SU-DHL-6 (cell line): ENCODE data around the gene NFIB.

Experiments used
- H2AFZ ChIP-seq: fragments of 200-600 bp; sonication (generic); 2 replicates; pipeline ENCODE4 v1.6.1; 2014; ENCODE audit warnings: low read depth, mild to moderate bottlenecking, moderate library complexity, mixed read lengths, antibody characterized with exemption, low read length; ENCODE audit not compliant: severe bottlenecking
- H3F3A ChIP-seq: fragments of 200-600 bp; shearing (Covaris generic); 2 replicates; pipeline ENCODE4 v1.6.0; 2016; ENCODE audit warnings: antibody characterized with exemption, mild to moderate bottlenecking; ENCODE audit not compliant: insufficient read depth
- H3K27ac ChIP-seq: fragments of 200-600 bp; sonication (generic); 2 replicates; pipeline ENCODE4 v1.5.1; 2016; ENCODE audit warnings: low read depth, mild to moderate bottlenecking, low read length, moderate library complexity, mixed read lengths
- H3K27me3 ChIP-seq: fragments of 200-600 bp; sonication (generic), shearing (Covaris generic); 2 replicates; pipeline ENCODE4 v1.6.0; 2014; ENCODE audit warnings: mild to moderate bottlenecking, low read length
- H3K36me3 ChIP-seq: fragments of 200-600 bp; sonication (generic); 2 replicates; pipeline ENCODE4 v1.6.1; 2014; ENCODE audit warnings: mild to moderate bottlenecking, low read length, mixed read lengths
- H3K4me2 ChIP-seq: fragments of 300-600, 200-600 bp; shearing (Covaris generic), sonication (generic); 2 replicates; pipeline ENCODE4 v1.6.0; 2014; ENCODE audit warnings: low read length, low read depth, mild to moderate bottlenecking; ENCODE audit not compliant: poor library complexity, severe bottlenecking
- H3K4me3 ChIP-seq: fragments of 200-600 bp; sonication (generic); 2 replicates; pipeline ENCODE4 v1.5.1; 2014; ENCODE audit warnings: antibody characterized with exemption, low read length, mild to moderate bottlenecking, mixed read lengths; ENCODE audit not compliant: insufficient read depth, poor library complexity, severe bottlenecking
- H3K79me2 ChIP-seq: fragments of 200-600 bp; sonication (generic); 2 replicates; pipeline ENCODE4 v1.6.1; 2014; ENCODE audit warnings: mild to moderate bottlenecking, low read length, moderate library complexity; ENCODE audit not compliant: insufficient read depth
- H3K9ac ChIP-seq: fragments of 200-600 bp; sonication (generic); 2 replicates; pipeline ENCODE4 v1.7.0; 2014; ENCODE audit warnings: mild to moderate bottlenecking, low read length
- H3K9me2 ChIP-seq: fragments of 200-600 bp; sonication (generic); replicated peaks from 2 replicates; pipeline ENCODE4 v1.6.1; 2014; ENCODE audit warnings: low read length; ENCODE audit not compliant: insufficient read depth
- H3K9me3 ChIP-seq: fragments of 200-600 bp; sonication (generic); 2 replicates; pipeline ENCODE4 v1.6.1; 2014; ENCODE audit warnings: low read length, mixed read lengths; ENCODE audit not compliant: insufficient read depth
- H4K20me1 ChIP-seq: fragments of 200-600 bp; sonication (generic); 2 replicates; pipeline ENCODE4 v1.6.1; 2014; ENCODE audit warnings: low read depth, mild to moderate bottlenecking, antibody characterized with exemption, low read length, moderate library complexity, mixed read lengths
- EZH2phosphoT487 ChIP-seq: fragments of 200-600 bp; sonication (generic), shearing (Covaris generic); conservative IDR thresholded peaks from 2 replicates; pipeline ENCODE4 v1.6.1; 2018; ENCODE audit warnings: mild to moderate bottlenecking, antibody characterized with exemption, low read length, moderate library complexity, mixed read lengths
- TF ChIP-seq, protein P1 (sequence below): fragments of 200-600 bp; sonication (generic); IDR thresholded peaks from one replicate; pipeline ENCODE4 v1.5.1; 2017; ENCODE audit warnings: antibody characterized with exemption, mild to moderate bottlenecking, low read length, moderate library complexity; ENCODE audit not compliant: insufficient read depth, poor library complexity, severe bottlenecking

The NFIB gene

GRCh38 chr9:14153310-14153720, 160.6 kb downstream of the NFIB start:
- Histone ChIP-seq H3K27ac (no peak overlapping the region), H3K9me3 (no peaks in the 10 kb centered on the region), H3K4me2 (no peak overlapping the region), H2AFZ (no peak overlapping the region), H3K27me3 (no peaks in the 10 kb centered on the region; the same call in 1 of the 2 replicates), H3K79me2 (no peaks in the 10 kb centered on the region), H4K20me1 (no peaks in the 10 kb centered on the region), H3F3A (no peaks in the 10 kb centered on the region), H3K36me3 (no peaks in the 10 kb centered on the region), H3K9me2 (no peaks in the 10 kb centered on the region), H3K9ac (no peak overlapping the region), H3K4me3 (no peak overlapping the region)
- TF ChIP-seq EZH2phosphoT487: no peak
- TF ChIP-seq, protein P1, sequence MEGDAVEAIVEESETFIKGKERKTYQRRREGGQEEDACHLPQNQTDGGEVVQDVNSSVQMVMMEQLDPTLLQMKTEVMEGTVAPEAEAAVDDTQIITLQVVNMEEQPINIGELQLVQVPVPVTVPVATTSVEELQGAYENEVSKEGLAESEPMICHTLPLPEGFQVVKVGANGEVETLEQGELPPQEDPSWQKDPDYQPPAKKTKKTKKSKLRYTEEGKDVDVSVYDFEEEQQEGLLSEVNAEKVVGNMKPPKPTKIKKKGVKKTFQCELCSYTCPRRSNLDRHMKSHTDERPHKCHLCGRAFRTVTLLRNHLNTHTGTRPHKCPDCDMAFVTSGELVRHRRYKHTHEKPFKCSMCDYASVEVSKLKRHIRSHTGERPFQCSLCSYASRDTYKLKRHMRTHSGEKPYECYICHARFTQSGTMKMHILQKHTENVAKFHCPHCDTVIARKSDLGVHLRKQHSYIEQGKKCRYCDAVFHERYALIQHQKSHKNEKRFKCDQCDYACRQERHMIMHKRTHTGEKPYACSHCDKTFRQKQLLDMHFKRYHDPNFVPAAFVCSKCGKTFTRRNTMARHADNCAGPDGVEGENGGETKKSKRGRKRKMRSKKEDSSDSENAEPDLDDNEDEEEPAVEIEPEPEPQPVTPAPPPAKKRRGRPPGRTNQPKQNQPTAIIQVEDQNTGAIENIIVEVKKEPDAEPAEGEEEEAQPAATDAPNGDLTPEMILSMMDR: no peak

- Histone ChIP-seq H3K27me3 (no peaks in the 10 kb centered on the region; the same call in 1 of the 2 replicates), H3K36me3 (no peaks in the 10 kb centered on the region), H2AFZ (no peak overlapping the region), H3K4me2 (no peak overlapping the region), H3K79me2 (no peaks in the 10 kb centered on the region), H3K9me2 (no peaks in the 10 kb centered on the region), H4K20me1 (no peaks in the 10 kb centered on the region), H3K27ac (no peak overlapping the region), H3F3A (no peaks in the 10 kb centered on the region), H3K9me3 (no peaks in the 10 kb centered on the region), H3K4me3 (no peak overlapping the region), H3K9ac (no peak overlapping the region)
- TF ChIP-seq, protein P1: no peak
- no peak for TF ChIP-seq EZH2phosphoT487
These were observed 162.5 kb downstream of the NFIB start for GRCh38 chr9:14151451-14151850.

GRCh38 chr9:14148501-14149103, 165.3 kb downstream of the NFIB start:
- Histone ChIP-seq H3K4me2 (no peak overlapping the region), H3K9me2 (no peaks in the 10 kb centered on the region), H3K27ac (no peak overlapping the region), H3K36me3 (no peaks in the 10 kb centered on the region), H3K4me3 (no peak overlapping the region), H2AFZ (no peak overlapping the region), H3K79me2 (no peaks in the 10 kb centered on the region), H3K27me3 (no peaks in the 10 kb centered on the region; the same call in 1 of the 2 replicates), H3F3A (no peaks in the 10 kb centered on the region), H3K9me3 (no peaks in the 10 kb centered on the region), H4K20me1 (no peaks in the 10 kb centered on the region), H3K9ac (no peak overlapping the region)
- TF ChIP-seq, protein P1: no peak
- no peak for TF ChIP-seq EZH2phosphoT487

- H3K4me2 ChIP-seq: no peak overlapping the region
- no peaks in the 10 kb centered on the region for H3K9me3 ChIP-seq
- no peaks in the 10 kb centered on the region for H3K79me2 ChIP-seq
- no peaks in the 10 kb centered on the region for H3F3A ChIP-seq
- no peaks in the 10 kb centered on the region for H3K36me3 ChIP-seq
- H4K20me1 ChIP-seq: no peaks in the 10 kb centered on the region
- no peaks in the 10 kb centered on the region; the same call in 1 of the 2 replicates for H3K27me3 ChIP-seq
- TF ChIP-seq EZH2phosphoT487: no peak
- TF ChIP-seq, protein P1: no peak
- H3K9ac ChIP-seq: no peak overlapping the region
- no peak overlapping the region for H3K4me3 ChIP-seq
- no peak overlapping the region for H2AFZ ChIP-seq
- no peak overlapping the region for H3K27ac ChIP-seq
- H3K9me2 ChIP-seq: no peaks in the 10 kb centered on the region
These were observed 166.2 kb downstream of the NFIB start for GRCh38 chr9:14147738-14148137.
